HepG2 (cell line): Measurements from ENCODE around the gene PLEKHA5. TPM values are rescaled to one million over a fixed set of nuclear protein-coding genes. Genes with fewer than 3 reads are reported as not detected.

Source experiments
- ATAC-seq: fragments of 200-7000 bp; cut with Tn5 transposase; 3 replicates; pipeline ENCODE4 v1.9.1; 2020; ENCODE audit warnings: mild to moderate bottlenecking, moderate library complexity
- BruUV-seq: library from RNA; stranded (reverse); fragments of 400-500 nt; replicated peaks from 2 replicates; lab custom pipeline; 2021; lab: Mats Ljungman, UMichigan
- CTCF ChIA-PET: fragments of 300-600 bp; formaldehyde crosslinking; extraction: SDS; loops from one replicate; lab custom pipeline; 2021; ENCODE audit warnings: low total read pairs, inconsistent platforms, low intra/inter-chr PET ratio; lab: Yijun Ruan, JAX
- POLR2A ChIA-PET: fragments of 350-600 bp; sonication (Branson Sonifier 250); formaldehyde crosslinking; loops from one replicate; lab custom pipeline; 2020; ENCODE audit warnings: antibody characterized with exemption, inconsistent platforms; lab: Yijun Ruan, JAX
- DNase-seq: peaks from one replicate; pipeline ENCODE4 v3.0.0-alpha.2; 2015; ENCODE audit warnings: low spot score
- FAIRE-seq: peaks from 3 replicates; lab custom pipeline; 2011; peaks lifted over from hg19 to GRCh38; lab: Jason Lieb, UNC
- H2AFZ ChIP-seq: one replicate; pipeline ENCODE4 v1.6.1; 2011; ENCODE audit warnings: low read length, inconsistent platforms
- H3K27ac ChIP-seq: fragments of 300-600 bp; 3 replicates; pipeline ENCODE4 v1.8.0; 2011; ENCODE audit warnings: mixed run types, mild to moderate bottlenecking, mixed read lengths, low read length, inconsistent platforms; ENCODE audit not compliant: insufficient read depth; ENCODE audit errors: extremely low read length
- H3K27me3 ChIP-seq, 2 experiments: fragments of 200-600 bp in 1 of 2; 2 replicates in 1 of 2; 3 replicates in 1 of 2; pipeline versions ENCODE4 v1.6.0 to v1.8.0; 2011; ENCODE audit warnings: low read length in 2 of 2, mild to moderate bottlenecking in 2 of 2, moderate library complexity in 2 of 2, inconsistent platforms in 1 of 2; ENCODE audit not compliant: insufficient read depth in 2 of 2, control insufficient read depth in 1 of 2
- H3K36me3 ChIP-seq, 2 experiments: fragments of 200-600 bp in 1 of 2; replicated peaks in 1 of 2; 2 replicates in 1 of 2; 3 replicates in 1 of 2; pipeline versions ENCODE4 v1.5.1 to v1.8.0; 2011; ENCODE audit warnings: low read length in 2 of 2, inconsistent platforms in 1 of 2; ENCODE audit not compliant: insufficient read depth in 2 of 2, control insufficient read depth in 1 of 2
- H3K4me1 ChIP-seq: 2 replicates; pipeline ENCODE4 v1.5.1; 2012; ENCODE audit warnings: low read length, inconsistent platforms; ENCODE audit not compliant: insufficient read depth
- H3K4me2 ChIP-seq: 2 replicates; pipeline ENCODE4 v1.6.0; 2011; ENCODE audit warnings: low read depth, low read length, inconsistent platforms
- H3K4me3 ChIP-seq, 3 experiments: fragments of 200-600 bp in 1 of 3; sonication (generic), shearing (Covaris generic) in 1 of 3; replicated peaks in 1 of 3; 2 replicates each; pipeline ENCODE4 v1.5.1; 2011 to 2016; ENCODE audit warnings: low read length in 3 of 3, inconsistent platforms in 2 of 3, low read depth in 2 of 3, mild to moderate bottlenecking in 2 of 3, control low read depth in 1 of 3, mixed read lengths in 1 of 3; ENCODE audit not compliant: insufficient read depth in 1 of 3
- H3K79me2 ChIP-seq: one replicate; pipeline ENCODE4 v1.6.1; 2011; ENCODE audit warnings: low read length, inconsistent platforms; ENCODE audit not compliant: insufficient read depth
- H3K9ac ChIP-seq: 2 replicates; pipeline ENCODE4 v1.6.0; 2011; ENCODE audit warnings: mild to moderate bottlenecking, low read depth, low read length, inconsistent platforms; ENCODE audit not compliant: insufficient read depth
- H3K9me3 ChIP-seq: 2 replicates; pipeline ENCODE4 v1.5.1; 2012; ENCODE audit warnings: mild to moderate bottlenecking, low read length
- H4K20me1 ChIP-seq: 2 replicates; pipeline ENCODE4 v1.6.0; 2011; ENCODE audit warnings: inconsistent platforms, mild to moderate bottlenecking, low read length, moderate library complexity; ENCODE audit not compliant: insufficient read depth
- ELF4 ChIP-seq: sonication (generic); formaldehyde crosslinking; IDR thresholded peaks from 2 replicates; pipeline ENCODE4 v1.5.0; 2020; ENCODE audit warnings: missing genetic modification reagents, mild to moderate bottlenecking, moderate library complexity, borderline replicate concordance
- ETV5 ChIP-seq: IDR thresholded peaks from 2 replicates; pipeline ENCODE4 v1.6.1; 2018; ENCODE audit warnings: missing biosample characterization, missing genetic modification reagents, inconsistent platforms, borderline replicate concordance
- HIVEP1 ChIP-seq: sonication (generic); formaldehyde crosslinking; IDR thresholded peaks from 2 replicates; pipeline ENCODE4 v1.4.0; 2020; ENCODE audit warnings: mild to moderate bottlenecking, missing genetic modification reagents
- HMG20B ChIP-seq: conservative IDR thresholded peaks from 2 replicates; pipeline ENCODE4 v1.6.1; 2016; ENCODE audit warnings: missing genetic modification reagents, missing compliant biosample characterization
- KDM5B ChIP-seq: sonication (generic); formaldehyde crosslinking; IDR thresholded peaks from 2 replicates; pipeline ENCODE4 v1.4.0; 2020; ENCODE audit warnings: missing genetic modification reagents, mild to moderate bottlenecking, borderline replicate concordance
- MAF1 ChIP-seq: sonication (generic); formaldehyde crosslinking; IDR thresholded peaks from 2 replicates; pipeline ENCODE4 v1.5.0; 2020; ENCODE audit warnings: missing genetic modification reagents, borderline replicate concordance
- PAWR ChIP-seq: sonication (generic); formaldehyde crosslinking; IDR thresholded peaks from 2 replicates; pipeline ENCODE4 v1.4.0; 2020; ENCODE audit warnings: missing genetic modification reagents, mild to moderate bottlenecking, borderline replicate concordance
- PRPF4 ChIP-seq: fragments of 200-400 bp; formaldehyde crosslinking; IDR thresholded peaks from 2 replicates; pipeline ENCODE4 v1.6.1; 2016; ENCODE audit warnings: low read length, low read depth; ENCODE audit not compliant: poor library complexity, severe bottlenecking
- SMARCE1 ChIP-seq: fragments of 450-650 bp; IDR thresholded peaks from 2 replicates; pipeline ENCODE4 v1.6.1; 2017; ENCODE audit warnings: borderline replicate concordance
- ZFP1 ChIP-seq: IDR thresholded peaks from 2 replicates; pipeline ENCODE4 v1.6.1; 2016
- ZNF329 ChIP-seq: sonication (generic); formaldehyde crosslinking; IDR thresholded peaks from 2 replicates; pipeline ENCODE4 v1.9.0; 2021; ENCODE audit warnings: low read depth, mild to moderate bottlenecking, missing genetic modification reagents
- WGBS: methylation state at CpG from one replicate; pipeline ENCODE4 v1.1.6; 2017; ENCODE audit warnings: low lambda C conversion rate; 5-methylcytosine and 5-hydroxymethylcytosine counted together
- in situ Hi-C: cut with HindIII; loops from 2 replicates; pipeline ENCODE4 v1.10.0; 2017; ENCODE audit warnings: low pct_unique_long_range_greater_than_20kb; ENCODE audit not compliant: extremely low pct_ligation_motif_present
- intact Hi-C: fragments of 100-400 bp; cut with micrococcal nuclease; formaldehyde crosslinking; loops from one replicate; pipeline ENCODE4 v1.10.0; 2022; ENCODE audit not compliant: unreplicated experiment
- polyA plus RNA-seq, 8 experiments: library from polyadenylated mRNA; depleted of rRNA in 3 of 8; stranded (reverse) in 7 of 8; unstranded in 1 of 8; fragments of >200 nt; fragmentation: Illumina TruSeq in 4 of 8; extraction: Trizol in 4 of 8; gene quantifications; 2 replicates each; pipeline versions ENCODE4 v1.2.1 to v1.2.3, GENCODE V29; 2011 to 2016; ENCODE audit warnings: low read depth in 4 of 8, missing spikeins in 1 of 8, mixed read lengths in 1 of 8; ENCODE audit not compliant: insufficient read depth in 1 of 8
- total RNA-seq, 5 experiments: library from RNA; depleted of rRNA; stranded (reverse); fragments of >200 nt; fragmentation: Illumina TruSeq; extraction: Trizol; gene quantifications; 2 replicates each; pipeline ENCODE4 v1.2.3, GENCODE V29; 2016; ENCODE audit warnings: low read depth in 1 of 5
- TF ChIP-seq, protein P1 (sequence below): sonication (generic); formaldehyde crosslinking; IDR thresholded peaks from 2 replicates; pipeline ENCODE4 v1.5.0; 2020; ENCODE audit warnings: missing genetic modification reagents, mild to moderate bottlenecking, borderline replicate concordance
- TF ChIP-seq, protein P2 (sequence below): sonication (generic); formaldehyde crosslinking; IDR thresholded peaks from 2 replicates; pipeline ENCODE4 v1.5.0; 2020; ENCODE audit warnings: mild to moderate bottlenecking, missing genetic modification reagents, borderline replicate concordance

PLEKHA5 gene
- total and polyA plus RNA-seq, 2 of the 13 experiments (the other 11 are each of a cell fraction or from before 2014, with no cell fraction given), result 4.2 to 15.4 TPM

GRCh38 chr12:19191089-19191488 is 61.6 kb downstream of the PLEKHA5 start (continued):
- TF ChIP-seq KDM5B (no peak), ZNF329 (CRISPR knock-in tag) (no peak), HMG20B (CRISPR knock-in tag) (no peak), ZFP1 (CRISPR knock-in tag) (no peak), PAWR (no peak)
- TF ChIP-seq, protein P1, sequence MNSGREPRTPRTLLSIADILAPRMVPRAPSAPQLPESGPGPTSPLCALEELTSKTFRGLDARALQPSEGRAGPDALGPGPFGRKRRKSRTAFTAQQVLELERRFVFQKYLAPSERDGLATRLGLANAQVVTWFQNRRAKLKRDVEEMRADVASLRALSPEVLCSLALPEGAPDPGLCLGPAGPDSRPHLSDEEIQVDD (CRISPR knock-in tag), result no peak

GRCh38 chr12:19191563-19191962 is 62.0 kb downstream of the PLEKHA5 start:
- FAIRE-seq, result no peak
- H3K27me3 ChIP-seq, result no peaks in the 10 kb centered on the region
- ChIA-PET POLR2A (no interaction called here), CTCF (no interaction called here)
- no peaks in the 10 kb centered on the region for H3K9me3 ChIP-seq
- H3K4me3 ChIP-seq, result no peak overlapping the region
- no peaks in the 10 kb centered on the region for H3K36me3 ChIP-seq
- H2AFZ ChIP-seq, result no peak overlapping the region
- peaks cover 20% of the 10 kb centered on the region for H3K4me1 ChIP-seq
- in situ Hi-C loops (loop anchor here (25.0 kb wide), 1 partner anchor 754 kb away; no protein-coding TSS in a partner anchor), intact Hi-C loops (no loop called here)
- no peak for DNase-seq
- TF ChIP-seq SMARCE1 (no peak), HIVEP1 (CRISPR knock-in tag) (no peak), MAF1 (CRISPR knock-in tag) (no peak), ETV5 (CRISPR knock-in tag) (no peak), ELF4 (no peak), PRPF4 (no peak)
- TF ChIP-seq, protein P2, sequence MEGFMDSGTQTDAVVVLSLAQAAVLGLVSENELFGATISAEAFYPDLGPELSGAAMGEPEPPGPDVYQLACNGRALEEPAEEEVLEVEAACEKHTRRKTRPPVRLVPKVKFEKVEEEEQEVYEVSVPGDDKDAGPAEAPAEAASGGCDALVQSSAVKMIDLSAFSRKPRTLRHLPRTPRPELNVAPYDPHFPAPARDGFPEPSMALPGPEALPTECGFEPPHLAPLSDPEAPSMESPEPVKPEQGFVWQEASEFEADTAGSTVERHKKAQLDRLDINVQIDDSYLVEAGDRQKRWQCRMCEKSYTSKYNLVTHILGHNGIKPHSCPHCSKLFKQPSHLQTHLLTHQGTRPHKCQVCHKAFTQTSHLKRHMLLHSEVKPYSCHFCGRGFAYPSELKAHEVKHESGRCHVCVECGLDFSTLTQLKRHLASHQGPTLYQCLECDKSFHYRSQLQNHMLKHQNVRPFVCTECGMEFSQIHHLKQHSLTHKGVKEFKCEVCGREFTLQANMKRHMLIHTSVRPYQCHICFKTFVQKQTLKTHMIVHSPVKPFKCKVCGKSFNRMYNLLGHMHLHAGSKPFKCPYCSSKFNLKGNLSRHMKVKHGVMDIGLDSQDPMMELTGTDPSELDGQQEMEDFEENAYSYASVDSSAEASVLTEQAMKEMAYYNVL, result no peak
- ATAC-seq, result no peak
- no peak overlapping the region for H3K27ac ChIP-seq
- WGBS, result 87% methylated on average over 5 of the region's 5 CpGs
- no peaks in the 10 kb centered on the region for H3K79me2 ChIP-seq
- no peaks in the 10 kb centered on the region for H4K20me1 ChIP-seq
- no peak overlapping the region for H3K4me2 ChIP-seq
- H3K9ac ChIP-seq, result no peak overlapping the region
- BruUV-seq, result no TSS peak
